WI38 (cell line): Measurements from ENCODE around the gene ITGB6.
"Not testable (repeated sequence)": the region's sequence is repeated elsewhere in the genome, so short reads cannot be mapped to it uniquely, and the experiment has no call there.

ENCODE experiments used
- H3K4me3 ChIP-seq: 2 replicates; pipeline ENCODE4 v1.5.1; 2011; ENCODE audit warnings: low read depth, mild to moderate bottlenecking, control low read depth, low read length
- TF ChIP-seq, protein P1 (sequence below): IDR thresholded peaks from 2 replicates; pipeline ENCODE4 v1.5.1; 2012; ENCODE audit warnings: low read depth, mild to moderate bottlenecking, control low read depth, low read length

ITGB6 gene

DNA sequence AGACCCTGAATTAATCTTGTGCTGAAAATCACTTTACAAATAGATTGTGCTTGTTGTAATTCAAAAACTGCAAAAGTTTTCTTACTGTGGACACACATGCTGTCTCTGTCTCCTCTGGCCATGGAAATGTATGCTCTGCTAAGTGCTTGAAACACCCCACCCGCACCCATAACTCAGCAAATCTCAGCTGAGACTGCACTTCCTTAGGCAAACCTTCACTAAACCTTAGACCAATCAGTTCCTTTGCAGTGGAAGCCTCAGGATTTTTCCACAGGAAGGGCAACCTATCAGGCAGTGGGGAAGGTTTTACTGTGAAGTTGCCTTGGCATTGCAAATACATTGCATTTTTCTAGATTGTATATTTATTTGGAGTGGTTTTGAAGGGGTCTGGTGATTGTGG, 75.5 kb downstream of the ITGB6 start:
- H3K4me3 ChIP-seq: no peak overlapping the region
- TF ChIP-seq, protein P1, sequence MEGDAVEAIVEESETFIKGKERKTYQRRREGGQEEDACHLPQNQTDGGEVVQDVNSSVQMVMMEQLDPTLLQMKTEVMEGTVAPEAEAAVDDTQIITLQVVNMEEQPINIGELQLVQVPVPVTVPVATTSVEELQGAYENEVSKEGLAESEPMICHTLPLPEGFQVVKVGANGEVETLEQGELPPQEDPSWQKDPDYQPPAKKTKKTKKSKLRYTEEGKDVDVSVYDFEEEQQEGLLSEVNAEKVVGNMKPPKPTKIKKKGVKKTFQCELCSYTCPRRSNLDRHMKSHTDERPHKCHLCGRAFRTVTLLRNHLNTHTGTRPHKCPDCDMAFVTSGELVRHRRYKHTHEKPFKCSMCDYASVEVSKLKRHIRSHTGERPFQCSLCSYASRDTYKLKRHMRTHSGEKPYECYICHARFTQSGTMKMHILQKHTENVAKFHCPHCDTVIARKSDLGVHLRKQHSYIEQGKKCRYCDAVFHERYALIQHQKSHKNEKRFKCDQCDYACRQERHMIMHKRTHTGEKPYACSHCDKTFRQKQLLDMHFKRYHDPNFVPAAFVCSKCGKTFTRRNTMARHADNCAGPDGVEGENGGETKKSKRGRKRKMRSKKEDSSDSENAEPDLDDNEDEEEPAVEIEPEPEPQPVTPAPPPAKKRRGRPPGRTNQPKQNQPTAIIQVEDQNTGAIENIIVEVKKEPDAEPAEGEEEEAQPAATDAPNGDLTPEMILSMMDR: no peak

DNA sequence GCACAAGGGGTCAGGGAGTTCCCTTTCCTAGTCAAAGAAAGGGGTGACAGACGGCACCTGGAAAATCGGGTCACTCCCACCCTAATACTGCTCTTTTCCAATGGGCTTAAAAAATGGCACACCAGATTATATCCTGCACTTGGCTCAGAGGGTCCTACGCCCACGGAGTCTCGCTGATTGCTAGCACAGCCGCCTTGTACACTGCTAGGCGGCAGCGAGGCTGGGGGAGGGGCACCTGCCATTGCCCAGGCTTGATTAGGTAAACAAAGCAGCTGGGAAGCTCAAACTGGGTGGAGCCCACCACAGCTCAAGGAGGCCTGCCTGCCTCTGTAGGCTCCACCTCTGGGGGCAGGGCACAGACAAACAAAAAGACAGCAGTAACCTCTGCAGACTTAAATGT, 85.4 kb downstream of the ITGB6 start:
- H3K4me3 ChIP-seq: not testable (repeated sequence)

DNA sequence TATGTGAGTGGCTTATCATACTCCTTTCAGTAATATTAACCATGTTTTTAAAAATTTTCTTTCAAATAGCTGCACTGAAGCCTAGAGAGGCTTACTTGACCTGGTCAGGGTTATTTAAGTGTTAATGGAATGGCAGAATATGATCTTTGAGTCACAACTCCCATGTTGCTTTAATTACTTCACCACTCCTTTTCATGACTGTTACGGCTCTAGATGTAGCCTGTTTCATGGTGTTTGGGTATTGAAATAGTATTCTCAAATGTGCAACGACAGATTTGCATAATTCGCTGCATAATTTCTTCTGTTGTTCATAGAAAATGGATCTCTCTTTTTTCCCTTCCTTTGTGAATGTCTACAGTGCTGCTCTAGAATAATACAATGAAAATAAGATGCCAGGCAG, 86.1 kb downstream of the ITGB6 start:
- TF ChIP-seq, protein P1: no peak
- H3K4me3 ChIP-seq: no peak overlapping the region

DNA sequence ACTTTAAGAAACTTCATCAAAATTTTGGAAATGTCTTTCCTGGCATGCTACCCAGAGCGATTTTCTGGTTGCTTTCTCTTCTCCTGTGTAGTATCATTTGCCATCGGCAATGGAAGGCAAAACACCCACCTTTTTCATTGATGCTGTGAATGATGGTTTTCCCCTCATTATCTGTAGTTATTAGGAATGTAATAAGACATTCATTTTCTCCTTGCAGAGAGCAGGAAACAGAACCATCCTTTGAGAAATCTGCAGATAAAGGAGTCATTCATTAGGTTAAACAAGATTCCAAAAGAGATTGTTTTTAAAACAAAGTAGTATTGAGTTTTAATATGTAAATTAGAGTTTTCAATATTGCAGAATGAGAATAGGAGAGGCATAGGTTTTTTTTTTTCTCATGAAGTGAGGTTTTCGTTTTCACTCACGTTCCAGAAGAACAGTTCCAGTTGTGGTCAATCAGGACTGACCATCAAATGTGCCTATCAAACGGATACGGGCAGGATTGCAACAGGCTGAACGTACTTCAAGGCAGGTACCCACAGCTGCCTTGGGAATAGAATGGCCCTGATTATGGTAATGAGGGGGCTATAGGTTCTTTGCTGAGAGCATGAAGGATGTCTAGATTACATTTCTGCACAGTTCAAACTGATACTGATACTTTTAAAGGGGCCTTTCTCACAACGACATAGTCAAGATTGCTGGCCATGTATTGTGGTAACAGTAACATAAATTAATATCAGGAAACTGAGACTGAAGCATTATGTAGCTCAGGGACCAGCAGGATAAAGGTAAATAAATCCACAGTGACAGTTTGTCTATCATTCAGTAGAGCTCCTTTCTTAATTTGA, 87.9 kb downstream of the ITGB6 start:
- TF ChIP-seq, protein P1: no peak
- no peak overlapping the region for H3K4me3 ChIP-seq

DNA sequence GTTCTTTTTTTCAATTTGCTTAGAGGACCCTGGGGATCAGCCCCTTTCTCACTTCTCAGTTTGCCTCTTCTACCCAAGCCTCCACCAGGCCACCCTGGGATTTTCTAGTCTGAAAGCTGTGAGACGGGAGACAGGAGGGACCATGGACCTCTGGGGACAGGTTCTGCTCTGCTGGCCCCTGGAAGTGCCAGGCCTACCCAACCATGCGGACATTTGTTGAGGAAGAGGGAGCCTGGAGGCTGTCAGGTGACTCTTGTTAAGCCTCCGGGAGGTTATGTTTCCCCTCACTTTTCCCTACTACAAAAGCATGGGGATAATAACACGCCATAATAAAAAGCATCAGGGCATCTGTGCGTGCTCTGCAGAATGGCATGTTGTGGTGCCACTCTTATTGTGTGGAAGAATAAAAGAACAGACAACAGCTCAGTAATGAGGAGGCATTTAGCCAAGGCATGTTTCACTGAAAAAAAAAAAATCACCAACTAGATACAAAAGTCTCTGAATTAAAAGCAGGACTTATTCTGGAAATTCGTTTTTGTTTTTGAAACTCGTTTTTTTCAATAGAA, 89.3 kb downstream of the ITGB6 start:
- TF ChIP-seq, protein P1: no peak
- no peak overlapping the region for H3K4me3 ChIP-seq

DNA sequence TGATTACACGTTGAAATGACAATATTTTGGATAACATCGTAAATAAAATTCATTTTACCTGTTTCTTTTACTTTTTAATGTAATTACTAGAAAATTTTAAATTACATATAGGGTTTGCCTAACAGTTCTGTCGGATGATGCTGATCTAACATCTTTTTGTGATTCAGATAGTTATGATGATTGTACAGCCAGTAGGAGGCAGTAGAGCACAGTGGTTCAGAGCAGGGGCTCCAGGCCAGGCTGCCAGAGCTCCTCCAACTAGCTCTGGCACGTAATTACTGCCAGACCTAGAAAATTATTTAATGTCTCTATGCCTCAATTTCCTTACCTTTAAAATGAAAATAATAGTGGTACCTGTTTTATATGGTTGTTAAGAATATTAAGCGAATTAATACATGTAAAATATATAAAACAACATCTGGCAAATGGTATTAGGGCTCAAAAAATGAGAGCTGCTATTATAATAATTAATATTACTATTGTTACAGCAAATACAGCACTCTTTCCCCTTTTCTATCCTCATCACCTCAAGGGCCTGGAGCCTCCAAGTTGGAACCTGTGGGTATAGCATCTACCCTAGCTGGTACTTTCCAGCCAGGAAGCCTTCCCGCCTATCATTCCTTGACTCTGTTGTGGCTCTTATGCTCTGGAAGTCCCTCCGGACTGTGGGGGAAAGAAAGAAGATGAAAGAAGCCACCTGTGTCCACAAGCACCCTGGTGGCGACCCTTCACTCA, 90.0 kb downstream of the ITGB6 start:
- no peak overlapping the region for H3K4me3 ChIP-seq
- TF ChIP-seq, protein P1: peak; percentile 49

DNA sequence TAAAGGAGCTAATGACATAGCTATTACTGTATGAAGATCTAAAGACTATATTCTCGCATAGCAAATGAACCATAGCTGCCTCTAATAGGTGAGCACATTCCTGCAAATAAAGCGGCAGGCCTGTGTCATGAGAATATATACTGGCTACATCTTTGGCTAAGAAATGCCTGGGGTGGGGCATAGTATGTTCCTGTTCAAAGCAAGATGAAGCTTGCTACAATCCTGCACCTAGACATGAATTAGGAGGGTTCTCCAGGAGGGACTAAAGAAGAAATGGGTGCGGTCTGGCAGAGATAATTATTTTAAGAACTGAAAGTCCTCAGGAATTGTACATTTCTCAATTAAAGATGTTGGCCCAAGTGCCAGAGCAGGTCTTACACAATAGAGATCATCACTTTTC, 90.8 kb downstream of the ITGB6 start:
- no peak overlapping the region for H3K4me3 ChIP-seq
- TF ChIP-seq, protein P1: no peak
